Cardiac septum (tissue), 1 donor: Measurements from ENCODE around the gene CRHR1. TPM values are rescaled to one million over a fixed set of nuclear protein-coding genes. Genes with fewer than 3 reads are reported as not detected.

Experiments used
- DNase-seq: peaks from one replicate; pipeline ENCODE4 v3.0.0-alpha.2; 2020; ENCODE audit warnings: low spot score
- intact Hi-C: fragments of 100-400 bp; cut with DNase I; formaldehyde crosslinking; loops from one replicate; pipeline ENCODE4 v1.14.0; 2022
- total RNA-seq: library from RNA; stranded (reverse); fragmentation: NEBNext Ultra II Directional; extraction: Animal tissue kit (Norgen Biotek cat#: 25700); gene quantifications from one replicate; pipeline ENCODE4 v1.2.1, GENCODE V29; 2021
- donor health status: DM: no; HTN: no; CAD: no.

Gene CRHR1
- total RNA-seq, 1 donor from 2014 or later = not detected

GRCh38 chr17:45757431-45758218 is 26.5 kb upstream of the CRHR1 start:
- intact Hi-C loops = no loop called here

GRCh38 chr17:45758544-45758943 is 25.6 kb upstream of the CRHR1 start:
- no peak for DNase-seq
- intact Hi-C loops = no loop called here

More at GRCh38 chr17:45757431-45758218, 26.5 kb upstream of the CRHR1 start:
- DNase-seq = no peak

DNA sequence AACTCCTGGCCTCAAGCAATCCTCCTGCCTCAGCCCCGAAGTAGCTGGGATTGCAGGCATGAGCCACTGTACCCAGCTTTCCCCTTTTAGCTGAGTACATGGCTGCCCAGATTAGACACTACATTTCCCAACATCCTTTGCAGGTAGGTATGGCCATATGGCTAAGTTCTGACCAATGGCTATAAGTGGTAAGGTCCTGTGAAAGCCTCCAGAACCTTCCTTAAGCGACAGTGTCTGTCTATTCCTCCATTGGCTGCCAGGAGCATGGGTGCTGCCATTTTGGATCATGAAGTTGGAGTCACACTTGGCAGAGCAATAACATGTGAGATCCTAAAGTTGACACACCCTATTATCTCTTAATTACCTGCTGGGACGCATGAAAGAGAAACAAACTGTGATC is 24.4 kb upstream of the CRHR1 start:
- intact Hi-C loops = no loop called here
- no peak for DNase-seq

DNA sequence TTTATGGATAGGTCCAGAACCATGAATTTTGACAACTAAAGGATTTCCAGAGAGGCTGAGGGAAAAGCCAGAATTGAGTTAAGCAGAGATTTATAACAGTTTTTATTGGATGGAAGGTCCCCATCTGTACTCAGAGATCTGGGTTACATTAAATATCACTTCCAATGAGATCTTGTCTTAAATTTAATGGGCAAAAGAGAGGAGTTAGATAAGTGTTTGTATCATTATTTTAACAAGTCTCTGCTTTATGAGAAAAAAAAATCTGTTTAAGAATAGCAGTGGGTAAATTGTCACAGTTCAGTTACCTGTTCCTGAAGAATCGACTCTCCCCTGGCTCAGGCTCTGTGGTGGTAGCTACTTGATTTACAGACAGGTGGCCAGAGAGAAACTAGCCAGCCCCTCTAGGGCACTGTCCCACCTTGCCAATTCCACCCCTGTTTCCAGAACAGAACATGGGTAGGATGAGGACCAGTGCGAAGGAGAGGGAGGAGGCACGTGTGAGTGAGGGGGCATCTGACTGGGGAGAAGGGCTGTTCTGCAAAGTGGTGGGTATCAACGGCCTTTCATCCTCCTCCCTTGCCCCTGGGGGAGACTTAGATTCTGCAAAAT is 22.1 kb upstream of the CRHR1 start:
- no peak for DNase-seq
- intact Hi-C loops = no loop called here

DNA sequence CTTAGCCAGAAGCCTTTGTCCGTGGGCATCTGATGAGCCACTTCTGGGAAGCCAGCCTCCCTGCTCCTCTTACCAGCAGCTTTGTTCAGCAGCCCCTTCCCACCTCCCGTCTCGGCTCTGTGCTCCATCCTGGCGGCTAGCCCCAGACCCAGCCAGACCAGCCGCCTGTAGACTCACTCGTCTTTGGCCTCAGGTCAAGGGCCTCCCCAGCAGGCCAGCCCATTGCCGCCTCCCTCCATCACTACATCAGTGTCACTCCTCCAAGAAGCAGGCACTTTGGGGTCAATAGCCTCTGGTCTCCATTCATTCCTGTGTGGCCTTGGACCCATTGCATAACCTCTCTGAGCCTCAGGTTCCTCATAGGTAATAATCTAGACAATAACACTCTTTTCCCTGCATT is 20.9 kb upstream of the CRHR1 start:
- DNase-seq = no peak
- intact Hi-C loops = no loop called here

DNA sequence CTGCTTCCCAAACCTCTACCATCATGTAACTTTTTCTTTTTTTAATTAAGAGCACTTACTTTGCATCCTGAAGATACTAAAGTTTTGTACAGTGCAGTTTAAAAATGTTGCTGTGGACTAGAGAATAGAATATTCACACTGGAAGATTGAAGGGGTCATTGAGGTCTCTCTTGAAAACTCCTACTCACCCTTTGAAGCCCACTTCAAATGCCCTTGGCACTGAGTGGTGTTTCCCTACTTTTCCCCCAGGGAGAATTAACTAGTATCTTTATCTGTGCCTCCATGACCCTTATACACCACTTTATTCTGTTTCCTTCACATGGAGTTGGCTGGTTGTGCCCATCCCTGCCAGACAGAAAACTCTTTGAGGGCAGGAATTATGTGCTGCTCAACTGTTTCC is 19.6 kb upstream of the CRHR1 start:
- intact Hi-C loops = no loop called here
- DNase-seq = no peak

GRCh38 chr17:45768000-45768399 is 16.1 kb upstream of the CRHR1 start:
- intact Hi-C loops = no loop called here
- DNase-seq = no peak

GRCh38 chr17:45770632-45771270 is 13.4 kb upstream of the CRHR1 start:
- DNase-seq = no peak
- intact Hi-C loops = no loop called here

DNA sequence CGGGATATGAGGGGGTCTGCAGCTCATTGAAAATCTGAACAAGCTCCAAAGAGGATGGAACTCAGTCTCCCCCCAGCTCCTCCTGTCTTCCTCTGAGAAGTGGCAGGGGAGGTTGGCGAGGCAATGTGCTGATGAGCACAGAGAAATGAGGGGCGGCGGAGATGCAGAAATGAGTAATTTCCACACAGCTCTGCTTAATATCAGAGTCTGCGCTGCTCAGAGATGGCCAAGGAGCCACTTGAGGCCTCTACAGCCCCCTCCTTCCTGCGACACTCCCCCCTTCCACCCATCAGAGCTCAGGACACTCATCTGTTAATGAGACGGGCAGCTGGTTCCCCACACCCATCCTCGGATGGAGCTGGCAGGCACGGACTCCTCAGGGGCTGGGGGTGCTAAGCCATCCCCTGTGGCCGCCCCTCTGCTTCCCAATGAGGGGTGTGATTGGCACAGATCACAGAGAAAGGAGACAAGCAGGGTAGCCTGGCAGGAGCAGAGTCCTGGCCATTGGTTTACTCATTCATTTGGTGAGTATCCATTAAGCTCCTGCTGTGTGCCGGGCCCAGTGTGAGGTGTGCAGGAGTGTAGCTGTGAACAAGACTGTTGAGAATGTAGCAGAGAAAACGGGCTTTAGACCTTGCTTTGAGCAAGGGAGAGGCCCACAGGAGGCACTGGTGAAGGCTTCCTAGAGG is 12.7 kb upstream of the CRHR1 start:
- intact Hi-C loops = no loop called here
- DNase-seq = no peak

GRCh38 chr17:45775148-45775547 is 9.0 kb upstream of the CRHR1 start:
- DNase-seq = no peak
- intact Hi-C loops = no loop called here

DNA sequence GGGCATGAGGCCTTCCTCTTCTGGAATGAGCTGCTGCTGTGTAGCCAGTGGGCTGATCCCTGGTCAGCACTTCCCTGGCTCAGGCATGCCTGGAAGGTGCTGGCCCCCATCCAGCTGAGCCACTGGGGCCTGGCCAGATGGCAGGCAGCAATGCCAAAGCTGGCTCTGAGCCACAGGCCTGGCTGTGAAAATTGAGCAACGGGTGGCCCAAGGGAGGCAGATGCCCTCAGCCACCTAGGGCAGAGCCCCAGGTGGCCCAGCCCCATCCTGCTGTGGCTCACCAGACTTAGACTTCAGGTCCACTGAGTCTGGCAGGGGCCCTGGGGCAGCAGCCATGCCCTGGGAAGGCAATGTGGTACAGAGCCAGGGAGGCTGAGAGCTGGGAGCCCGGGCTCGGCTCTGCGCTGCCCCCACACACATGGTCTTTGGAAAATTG is 8.5 kb upstream of the CRHR1 start:
- DNase-seq = no peak
- intact Hi-C loops = no loop called here

GRCh38 chr17:45776896-45777295 is 7.2 kb upstream of the CRHR1 start:
- no peak for DNase-seq
- intact Hi-C loops = no loop called here

- DNase-seq = no peak
- intact Hi-C loops = no loop called here
Observed at GRCh38 chr17:45777388-45777787, 6.7 kb upstream of the CRHR1 start.

DNA sequence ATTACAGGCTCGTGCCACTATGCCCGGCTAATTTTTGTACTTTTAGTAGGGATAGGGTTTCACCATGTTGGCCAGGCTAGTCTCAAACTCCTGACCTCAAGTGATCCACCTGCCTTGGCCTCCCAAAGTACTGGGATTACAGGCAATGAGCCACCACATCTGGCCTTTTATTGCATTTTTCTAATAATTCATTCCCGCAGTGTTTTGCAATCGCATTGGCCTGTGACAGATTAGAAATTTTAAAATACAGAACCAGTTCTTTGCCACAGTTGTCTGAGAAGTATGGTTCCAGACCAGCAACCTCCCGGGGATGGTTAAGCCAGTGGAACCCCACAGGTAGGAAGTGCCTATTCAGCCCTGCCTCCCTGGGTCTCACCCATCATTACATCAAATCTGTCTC is 3.2 kb upstream of the CRHR1 start:
- intact Hi-C loops = no loop called here

DNA sequence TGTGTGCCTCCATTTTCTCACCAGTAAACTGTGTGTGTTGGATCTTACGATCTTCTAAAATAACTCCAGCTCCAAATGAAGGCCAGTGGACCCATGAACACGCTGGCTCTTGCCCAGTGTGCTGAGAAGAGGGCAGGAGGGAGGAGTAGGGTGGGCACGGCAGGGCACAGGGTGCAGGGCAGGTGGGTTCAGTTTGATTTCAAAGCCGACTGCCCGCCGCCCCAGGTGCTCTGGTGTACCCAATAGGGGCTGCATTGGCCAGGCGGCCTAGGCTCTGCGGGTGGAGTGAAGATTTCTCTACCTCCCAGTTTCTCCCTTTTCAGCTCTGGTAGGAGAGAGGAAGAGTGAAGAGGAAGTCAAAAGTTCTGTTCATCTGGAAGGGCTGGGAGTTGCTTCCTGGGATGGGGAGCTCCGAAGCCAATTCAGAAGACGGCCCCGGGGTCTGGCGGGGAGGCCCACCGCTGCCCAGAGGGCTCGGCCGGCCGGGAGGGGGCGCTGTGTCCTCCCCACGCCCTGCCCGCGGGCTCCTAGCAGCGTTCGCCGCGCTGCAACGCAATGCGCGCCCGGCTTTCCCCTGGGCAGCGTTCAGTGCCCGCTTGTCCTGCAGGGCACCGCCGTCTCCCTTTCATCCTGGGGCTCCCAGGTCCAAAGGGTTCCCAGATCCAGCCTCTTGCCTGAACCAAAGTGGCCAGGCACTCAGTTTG is 1.1 kb upstream of the CRHR1 start:
- DNase-seq = no peak
- intact Hi-C loops = no loop called here

More for the DNA sequence above, 3.2 kb upstream of the CRHR1 start:
- DNase-seq = no peak

DNA sequence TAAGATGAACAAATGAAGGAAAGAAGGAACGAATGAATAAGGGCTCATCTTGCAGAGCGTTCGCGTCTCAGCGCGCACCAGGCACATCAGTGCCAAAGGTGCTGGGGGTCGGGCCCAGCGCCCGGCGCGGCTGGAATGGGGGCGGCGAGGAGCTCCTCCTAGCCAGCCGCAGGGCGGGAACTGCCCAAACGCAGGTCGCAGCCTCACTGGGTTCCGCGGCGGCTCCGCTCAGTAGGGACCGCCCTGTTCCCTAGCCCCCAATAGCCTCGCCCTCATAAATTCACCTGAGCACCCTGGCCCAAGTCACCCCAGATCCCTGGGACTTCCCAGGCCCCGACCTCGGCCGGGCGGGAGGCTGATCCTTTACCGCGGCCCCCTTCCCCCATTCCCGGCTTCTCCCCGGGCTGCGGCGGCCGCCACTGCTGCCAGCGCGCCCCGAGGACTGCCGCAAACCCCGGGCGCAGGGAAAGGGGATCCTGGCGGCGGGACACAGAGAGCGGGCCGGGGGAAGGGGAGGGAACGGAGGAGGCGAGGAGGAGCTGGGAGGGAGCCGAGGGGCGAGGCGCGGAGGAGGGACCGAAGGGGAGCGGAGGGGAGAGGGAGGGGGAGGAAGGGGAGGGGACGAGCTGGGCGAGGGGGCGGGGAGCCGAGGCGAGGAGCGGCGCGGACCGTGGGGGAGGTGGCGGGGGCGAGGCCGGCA is 377 bp upstream of the CRHR1 start:
- no peak for DNase-seq
- intact Hi-C loops = no loop called here

DNA sequence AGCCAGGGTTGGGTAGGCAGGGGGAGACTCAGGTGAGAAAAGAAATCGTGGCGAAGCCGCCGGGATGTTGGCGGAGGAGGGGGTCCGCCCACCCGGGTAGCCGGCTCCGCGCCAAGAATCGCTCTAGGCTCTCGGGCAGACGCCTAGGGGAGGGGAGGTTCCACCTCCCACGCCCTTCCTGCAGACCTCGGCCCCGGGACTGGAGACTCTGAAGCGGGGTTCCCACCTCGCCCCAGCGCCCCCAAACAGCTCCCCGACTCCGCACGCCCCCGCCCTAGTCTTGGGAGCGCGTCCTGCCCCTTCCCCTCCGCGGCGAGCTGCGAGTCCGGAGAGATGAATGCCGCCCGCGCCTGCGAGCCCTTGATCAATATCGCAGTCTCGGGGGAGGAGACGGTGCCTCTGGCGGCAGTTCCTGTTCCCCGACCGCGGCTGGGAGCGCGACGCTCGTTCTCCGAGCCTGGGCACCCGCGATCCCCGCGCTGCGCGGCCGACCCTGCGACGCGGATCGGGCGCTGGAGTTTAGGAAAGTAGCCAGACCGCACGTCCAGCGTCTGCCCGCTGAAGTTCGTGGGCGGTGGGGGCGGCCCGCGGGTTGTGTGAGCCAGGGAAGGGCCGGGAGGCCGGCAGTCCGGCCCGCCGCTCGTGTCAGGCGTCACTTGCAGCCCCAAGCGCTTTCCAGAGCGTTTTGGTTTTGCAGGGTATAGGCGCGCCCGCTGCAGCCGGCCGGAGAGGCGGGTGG is 790 bp downstream of the CRHR1 start:
- intact Hi-C loops = no loop called here
- no peak for DNase-seq

- intact Hi-C loops = no loop called here
- DNase-seq = no peak
Observed at GRCh38 chr17:45785480-45786193, 1.5 kb downstream of the CRHR1 start.
